K562 (cell line): Measurements from ENCODE around the gene CMTM1. TPM values are rescaled to one million over a fixed set of nuclear protein-coding genes. Genes with fewer than 3 reads are reported as not detected.

Experiments used
- BMI1 ChIP-seq: fragments of 150-350 bp; IDR thresholded peaks from 2 replicates; pipeline ENCODE4 v1.6.1; 2014; ENCODE audit warnings: low read length
- CREM ChIP-seq: IDR thresholded peaks from 2 replicates; pipeline ENCODE4 v1.6.1; 2014; ENCODE audit warnings: antibody characterized with exemption, low read depth
- ELF1 ChIP-seq: fragments of 200-800 bp; sonication (Bioruptor generic); IDR thresholded peaks from 2 replicates; pipeline ENCODE4 v1.6.1; 2016; ENCODE audit warnings: missing genetic modification characterization, missing compliant biosample characterization
- FOXM1 ChIP-seq, 2 experiments: fragments of 450-650 bp in 1 of 2; sonication (generic) in 1 of 2; formaldehyde crosslinking in 1 of 2; IDR thresholded peaks; 2 replicates each; pipeline versions ENCODE4 v1.6.1 to v1.9.0; 2017 to 2022; ENCODE audit warnings: low read depth in 2 of 2, mild to moderate bottlenecking in 2 of 2, missing genetic modification reagents in 1 of 2, moderate library complexity in 1 of 2
- GABPA ChIP-seq: fragments of 200-800 bp; sonication (Bioruptor generic); conservative IDR thresholded peaks from 2 replicates; pipeline ENCODE4 v1.6.1; 2016; ENCODE audit warnings: low read depth, missing genetic modification characterization, missing compliant biosample characterization
- HDAC8 ChIP-seq: fragments of 450-650 bp; IDR thresholded peaks from 2 replicates; pipeline ENCODE4 v1.6.1; 2016; ENCODE audit warnings: mild to moderate bottlenecking, missing genetic modification characterization, moderate library complexity, missing compliant biosample characterization
- ILK ChIP-seq: fragments of 450-650 bp; IDR thresholded peaks from 2 replicates; pipeline ENCODE4 v1.6.1; 2016; ENCODE audit warnings: missing genetic modification characterization, low read depth, mild to moderate bottlenecking, missing compliant biosample characterization, moderate library complexity, borderline replicate concordance
- L3MBTL2 ChIP-seq: fragments of 450-650 bp; IDR thresholded peaks from 2 replicates; pipeline ENCODE4 v1.6.1; 2016; ENCODE audit warnings: mild to moderate bottlenecking, moderate library complexity
- MAFF ChIP-seq: IDR thresholded peaks from 2 replicates; pipeline ENCODE4 v1.6.1; 2012; ENCODE audit warnings: low read length, improper control_type of control experiment
- MAZ ChIP-seq, 2 experiments: fragments of 450-650 bp in 1 of 2; sonication (generic) in 1 of 2; formaldehyde crosslinking; IDR thresholded peaks in 1 of 2; conservative IDR thresholded peaks in 1 of 2; 2 replicates each; pipeline versions ENCODE4 v1.4.0 to v1.5.0; 2020; ENCODE audit warnings: mild to moderate bottlenecking in 1 of 2, missing genetic modification reagents in 1 of 2
- MED1 ChIP-seq: sonication (generic); formaldehyde crosslinking; IDR thresholded peaks from 2 replicates; pipeline ENCODE4 v1.8.1; 2023; ENCODE audit warnings: missing genetic modification reagents, borderline replicate concordance
- NCOR1 ChIP-seq: fragments of 450-650 bp; IDR thresholded peaks from 2 replicates; pipeline ENCODE4 v1.6.1; 2016; ENCODE audit warnings: mild to moderate bottlenecking, moderate library complexity
- NFE2 ChIP-seq: IDR thresholded peaks from 2 replicates; pipeline ENCODE4 v1.6.1; 2014; ENCODE audit warnings: antibody characterized with exemption, low read depth
- NR2C2 ChIP-seq, 2 experiments: fragments of 200-800 bp in 1 of 2; sonication (Bioruptor generic) in 1 of 2; sonication (generic) in 1 of 2; formaldehyde crosslinking in 1 of 2; IDR thresholded peaks; 2 replicates each; pipeline versions ENCODE4 v1.6.1 to v1.8.0; 2016 to 2022; ENCODE audit warnings: mild to moderate bottlenecking in 1 of 2, missing compliant biosample characterization in 1 of 2, missing genetic modification characterization in 1 of 2, missing genetic modification reagents in 1 of 2
- POLR2A ChIP-seq: fragments of 450-650 bp; conservative IDR thresholded peaks from 2 replicates; pipeline ENCODE4 v1.6.1; 2016
- RCOR1 ChIP-seq, 2 experiments: IDR thresholded peaks; 2 replicates each; pipeline ENCODE4 v1.6.1; 2012; ENCODE audit warnings: low read depth in 2 of 2, low read length in 2 of 2, borderline replicate concordance in 1 of 2, improper control_type of control experiment in 1 of 2
- SMARCC2 ChIP-seq: fragments of 450-650 bp; IDR thresholded peaks from 2 replicates; pipeline ENCODE4 v1.6.1; 2017; ENCODE audit warnings: antibody characterized with exemption, moderate library complexity, mild to moderate bottlenecking, low read depth
- STAT5A ChIP-seq: IDR thresholded peaks from 2 replicates; pipeline ENCODE4 v1.6.1; 2012; ENCODE audit warnings: low read length, inconsistent platforms, borderline replicate concordance
- TCF3 ChIP-seq: sonication (generic); formaldehyde crosslinking; IDR thresholded peaks from 2 replicates; pipeline ENCODE4 v1.4.0; 2020; ENCODE audit warnings: mild to moderate bottlenecking, missing genetic modification reagents
- WHSC1 ChIP-seq: IDR thresholded peaks from one replicate; pipeline ENCODE4 v1.6.1; 2012; ENCODE audit warnings: low read length, control low read depth, inconsistent platforms
- ZBTB8A ChIP-seq: fragments of 450-650 bp; IDR thresholded peaks from 2 replicates; pipeline ENCODE4 v1.6.1; 2018; ENCODE audit warnings: mild to moderate bottlenecking, moderate library complexity; ENCODE audit not compliant: partially characterized antibody
- ZKSCAN8 ChIP-seq: fragments of 200-800 bp; sonication (Bioruptor generic); IDR thresholded peaks from 2 replicates; pipeline ENCODE4 v1.6.1; 2016; ENCODE audit warnings: missing genetic modification characterization, missing compliant biosample characterization
- ZNF311 ChIP-seq: fragments of 250-450 bp; sonication (Bioruptor Pico); IDR thresholded peaks from 2 replicates; pipeline ENCODE4 v1.4.0; 2020; ENCODE audit warnings: mild to moderate bottlenecking, moderate library complexity
- ZNF584 ChIP-seq: fragments of 200-800 bp; sonication (Bioruptor generic); IDR thresholded peaks from 2 replicates; pipeline ENCODE4 v1.6.1; 2016; ENCODE audit warnings: low read depth, mild to moderate bottlenecking, missing genetic modification characterization, missing compliant biosample characterization
- polyA plus RNA-seq, 8 experiments: library from polyadenylated mRNA; depleted of rRNA in 4 of 8; stranded (reverse) in 5 of 8; unstranded in 3 of 8; fragments of >200 nt; fragmentation: Nextera tagmentation in 2 of 8; fragmentation: Illumina TruSeq in 1 of 8; extraction: Ambion mirVana in 2 of 8; extraction: Trizol in 1 of 8; gene quantifications; 2 replicates each; pipeline versions ENCODE4 v1.2.1 to v1.2.3, GENCODE V29; 2011 to 2014; ENCODE audit warnings: inconsistent platforms in 1 of 8, missing spikeins in 1 of 8
- total RNA-seq, 7 experiments: library from RNA; depleted of rRNA in 6 of 7; stranded (reverse); fragments of >200 nt in 6 of 7; fragmentation: Illumina TruSeq in 2 of 7; extraction: Trizol in 2 of 7; gene quantifications; 2 replicates each; pipeline versions ENCODE4 v1.2.1 to v1.2.3, GENCODE V29; 2011 to 2021; ENCODE audit warnings: low replicate concordance in 1 of 7
- TF ChIP-seq, protein P1 (sequence below), 3 experiments: fragments of 200-800 bp in 1 of 3; fragments of 250-450 bp in 1 of 3; fragments of 450-650 bp in 1 of 3; sonication (Bioruptor Pico) in 1 of 3; sonication (Bioruptor generic) in 1 of 3; formaldehyde crosslinking in 1 of 3; IDR thresholded peaks; 2 replicates each; pipeline versions ENCODE4 v1.6.1 to v1.8.0; 2016 to 2022; ENCODE audit warnings: mild to moderate bottlenecking in 2 of 3, missing genetic modification characterization in 2 of 3, missing compliant biosample characterization in 1 of 3, moderate library complexity in 1 of 3

Gene CMTM1
- total and polyA plus RNA-seq, 9 of the 15 experiments (the other 6 are each of a cell fraction or from before 2014, with no cell fraction given) = 0.25 to 2.6 (median 1.1) TPM; not detected in 2

DNA sequence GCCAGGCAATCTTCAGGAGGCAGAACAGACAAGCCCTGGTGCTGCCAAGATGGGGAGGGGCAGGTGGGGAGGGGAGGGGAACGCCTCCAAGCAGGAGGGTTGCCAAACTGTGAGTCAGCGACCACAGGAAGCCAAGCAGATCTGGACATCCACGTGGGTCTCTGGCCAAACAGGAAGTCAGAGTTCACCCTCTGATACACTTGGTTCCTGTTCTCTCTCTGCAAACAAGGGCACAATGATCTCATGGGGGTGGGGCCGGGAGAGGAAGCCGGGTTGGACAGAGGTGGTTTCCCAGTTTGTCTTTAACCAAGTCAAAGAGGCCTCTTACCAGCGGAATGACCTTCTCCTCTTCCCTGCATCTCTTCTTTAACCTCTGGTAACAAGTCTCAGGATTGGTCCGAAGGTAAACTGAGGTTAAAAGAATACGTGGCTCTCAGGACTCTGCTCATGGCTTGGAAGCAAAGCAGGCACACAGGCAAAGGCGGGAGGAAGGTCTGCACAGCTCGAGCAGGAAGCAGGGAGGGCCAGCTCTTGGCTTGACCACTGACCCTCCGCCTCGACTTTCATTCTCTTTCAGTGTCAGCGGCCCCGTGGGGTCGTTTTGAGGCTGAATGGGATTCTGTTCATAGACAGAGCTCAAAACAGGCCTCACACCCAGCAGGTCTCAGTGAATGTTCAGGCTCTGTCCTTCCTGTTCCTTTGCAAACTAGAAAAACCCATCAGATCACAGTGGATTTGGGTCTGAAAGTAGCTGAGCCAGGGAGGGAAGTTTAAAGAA lies 49.2 kb upstream of the CMTM1 start (continued):
- TF ChIP-seq ELF1 (tag) (peak; percentile 92), NFE2 (peak; percentile 67; the same call in 1 of the 2 replicates), HDAC8 (tag) (peak; percentile 65; the same call in 1 of the 2 replicates), L3MBTL2 (peak; percentile 75), MED1 (CRISPR knock-in tag) (no peak), MAZ (CRISPR knock-in tag; conservative IDR thresholded peaks at IDR 0.05 in 1 of 2, IDR thresholded peaks at IDR 0.05 in 1 of 2) (peak; percentile 81 to 95), NR2C2 (CRISPR knock-in tag; IDR thresholded peaks at IDR 0.05) (peak; percentile 72), NR2C2 (tag; IDR thresholded peaks at IDR 0.05) (peak; percentile 96), ILK (no peak), RCOR1 (IDR thresholded peaks at IDR 0.05; ENCODE audit: borderline replicate concordance in 1 of 2, low read depth in 2 of 2, low read length in 2 of 2) (peak in 1 of 2 experiments; percentile 70; a peak in 2 of 4 replicates), ZNF584 (CRISPR knock-in tag) (peak; percentile 1; the same call in 1 of the 2 replicates), ZNF311 (CRISPR knock-in tag) (no peak), BMI1 (no peak), STAT5A (0 out of 2 replicates have a peak, but pooled peaks have one; percentile 37), WHSC1 (no peak), MAFF (no peak), ZKSCAN8 (CRISPR knock-in tag) (0 out of 2 replicates have a peak, but pooled peaks have one; percentile 69), SMARCC2 (no peak; the same call in 1 of the 2 replicates), GABPA (tag) (peak; percentile 91), NCOR1 (peak; percentile 40), FOXM1 (IDR thresholded peaks at IDR 0.05; ENCODE audit: low read depth) (no peak), FOXM1 (CRISPR knock-in tag; IDR thresholded peaks at IDR 0.05; ENCODE audit: low read depth) (no peak), CREM (0 out of 2 replicates have a peak, but pooled peaks have one; percentile 47), POLR2A (peak; percentile 86), ZBTB8A (no peak), TCF3 (peak; percentile 59)
- TF ChIP-seq, protein P1, sequence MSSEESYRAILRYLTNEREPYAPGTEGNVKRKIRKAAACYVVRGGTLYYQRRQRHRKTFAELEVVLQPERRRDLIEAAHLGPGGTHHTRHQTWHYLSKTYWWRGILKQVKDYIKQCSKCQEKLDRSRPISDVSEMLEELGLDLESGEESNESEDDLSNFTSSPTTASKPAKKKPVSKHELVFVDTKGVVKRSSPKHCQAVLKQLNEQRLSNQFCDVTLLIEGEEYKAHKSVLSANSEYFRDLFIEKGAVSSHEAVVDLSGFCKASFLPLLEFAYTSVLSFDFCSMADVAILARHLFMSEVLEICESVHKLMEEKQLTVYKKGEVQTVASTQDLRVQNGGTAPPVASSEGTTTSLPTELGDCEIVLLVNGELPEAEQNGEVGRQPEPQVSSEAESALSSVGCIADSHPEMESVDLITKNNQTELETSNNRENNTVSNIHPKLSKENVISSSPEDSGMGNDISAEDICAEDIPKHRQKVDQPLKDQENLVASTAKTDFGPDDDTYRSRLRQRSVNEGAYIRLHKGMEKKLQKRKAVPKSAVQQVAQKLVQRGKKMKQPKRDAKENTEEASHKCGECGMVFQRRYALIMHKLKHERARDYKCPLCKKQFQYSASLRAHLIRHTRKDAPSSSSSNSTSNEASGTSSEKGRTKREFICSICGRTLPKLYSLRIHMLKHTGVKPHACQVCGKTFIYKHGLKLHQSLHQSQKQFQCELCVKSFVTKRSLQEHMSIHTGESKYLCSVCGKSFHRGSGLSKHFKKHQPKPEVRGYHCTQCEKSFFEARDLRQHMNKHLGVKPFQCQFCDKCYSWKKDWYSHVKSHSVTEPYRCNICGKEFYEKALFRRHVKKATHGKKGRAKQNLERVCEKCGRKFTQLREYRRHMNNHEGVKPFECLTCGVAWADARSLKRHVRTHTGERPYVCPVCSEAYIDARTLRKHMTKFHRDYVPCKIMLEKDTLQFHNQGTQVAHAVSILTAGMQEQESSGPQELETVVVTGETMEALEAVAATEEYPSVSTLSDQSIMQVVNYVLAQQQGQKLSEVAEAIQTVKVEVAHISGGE (CRISPR knock-in tag; IDR thresholded peaks at IDR 0.05) = peak in 1 of 3 experiments; percentile 76; a peak in 2 of 6 replicates
